IMR-90 (cell line): Measurements from ENCODE around the gene IGF2R. TPM values are rescaled to one million over a fixed set of nuclear protein-coding genes. Genes with fewer than 3 reads are reported as not detected.

ENCODE experiments used
- ATAC-seq: fragments of 200-7000 bp; cut with Tn5 transposase; 2 replicates; pipeline ENCODE4 v1.9.1; 2020; ENCODE audit warnings: low read depth, mild to moderate bottlenecking, moderate library complexity
- BruUV-seq: library from RNA; stranded (reverse); fragments of 400-500 nt; replicated peaks from 2 replicates; lab custom pipeline; 2021; lab: Mats Ljungman, UMichigan
- CTCF ChIA-PET: fragments of 300-600 bp; formaldehyde crosslinking; extraction: SDS; loops from one replicate; lab custom pipeline; 2021; ENCODE audit warnings: antibody characterized with exemption; lab: Yijun Ruan, JAX
- POLR2A ChIA-PET: fragments of 300-600 bp; sonication (Branson Sonifier 250); formaldehyde crosslinking; loops from one replicate; lab custom pipeline; 2022; ENCODE audit warnings: antibody characterized with exemption; ENCODE audit not compliant: unreplicated experiment; lab: Charles Lee
- DNase-seq: peaks from one replicate; pipeline ENCODE4 v3.0.0; 2013
- H2AFZ ChIP-seq: replicated peaks from 2 replicates; pipeline ENCODE3; 2013; ENCODE audit warnings: low read length, mild to moderate bottlenecking; ENCODE audit not compliant: poor library complexity
- H2AK5ac ChIP-seq: 2 replicates; pipeline ENCODE4 v1.6.1; 2013; ENCODE audit warnings: low read depth, low read length, inconsistent platforms
- H2AK9ac ChIP-seq: replicated peaks from 2 replicates; pipeline ENCODE3; 2013; ENCODE audit warnings: mild to moderate bottlenecking, low read depth, low read length, moderate library complexity; ENCODE audit not compliant: poor library complexity
- H2BK120ac ChIP-seq: 2 replicates; pipeline ENCODE4 v1.6.1; 2013; ENCODE audit warnings: low read depth, low read length, inconsistent platforms
- H2BK15ac ChIP-seq: 3 replicates; pipeline ENCODE4 v1.6.1; 2013; ENCODE audit warnings: low read depth, low read length, inconsistent platforms
- H2BK20ac ChIP-seq: 2 replicates; pipeline ENCODE4 v1.6.1; 2013; ENCODE audit warnings: low read depth, mild to moderate bottlenecking, inconsistent platforms, low read length, moderate library complexity
- H2BK5ac ChIP-seq: 2 replicates; pipeline ENCODE4 v1.6.1; 2013; ENCODE audit warnings: mild to moderate bottlenecking, low read depth, low read length, inconsistent platforms; ENCODE audit not compliant: poor library complexity, severe bottlenecking
- H3K14ac ChIP-seq: replicated peaks from 2 replicates; pipeline ENCODE4 v1.6.1; 2013; ENCODE audit warnings: low read depth, low read length, inconsistent platforms
- H3K18ac ChIP-seq: 2 replicates; pipeline ENCODE4 v1.6.1; 2013; ENCODE audit warnings: low read depth, low read length, control low read depth
- H3K23ac ChIP-seq: 2 replicates; pipeline ENCODE4 v1.6.1; 2013; ENCODE audit warnings: low read depth, low read length, inconsistent platforms
- H3K27ac ChIP-seq: 2 replicates; pipeline ENCODE4 v1.5.1; 2013; ENCODE audit warnings: mild to moderate bottlenecking, control low read depth, low read length; ENCODE audit not compliant: insufficient read depth
- H3K27me3 ChIP-seq: 2 replicates; pipeline ENCODE4 v1.6.1; 2013; ENCODE audit warnings: low read length; ENCODE audit not compliant: control insufficient read depth, insufficient read depth
- H3K36me3 ChIP-seq: 2 replicates; pipeline ENCODE4 v1.6.1; 2013; ENCODE audit warnings: low read length, mixed read lengths; ENCODE audit not compliant: control insufficient read depth, insufficient read depth
- H3K4ac ChIP-seq: 2 replicates; pipeline ENCODE4 v1.6.1; 2013; ENCODE audit warnings: low read depth, low read length, inconsistent platforms
- H3K4me1 ChIP-seq: 2 replicates; pipeline ENCODE4 v1.6.1; 2013; ENCODE audit warnings: low read length, mixed read lengths; ENCODE audit not compliant: control insufficient read depth, insufficient read depth
- H3K4me2 ChIP-seq: 2 replicates; pipeline ENCODE4 v1.6.1; 2013; ENCODE audit warnings: low read depth, mild to moderate bottlenecking, control low read depth, low read length, moderate library complexity
- H3K4me3 ChIP-seq: 2 replicates; pipeline ENCODE4 v1.5.1; 2013; ENCODE audit warnings: low read depth, mild to moderate bottlenecking, control low read depth, low read length, moderate library complexity; ENCODE audit not compliant: insufficient read depth
- H3K56ac ChIP-seq: 2 replicates; pipeline ENCODE4 v1.6.1; 2013; ENCODE audit warnings: low read length, inconsistent platforms; ENCODE audit not compliant: insufficient read depth; ENCODE audit errors: extremely low read depth
- H3K79me1 ChIP-seq, 2 experiments: 2 replicates each; pipeline ENCODE4 v1.6.1; 2013; ENCODE audit warnings: low read length in 2 of 2, inconsistent platforms in 1 of 2, low read depth in 1 of 2
- H3K9ac ChIP-seq: 2 replicates; pipeline ENCODE4 v1.6.1; 2013; ENCODE audit warnings: low read depth, low read length, control low read depth
- H3K9me1 ChIP-seq: 2 replicates; pipeline ENCODE4 v1.6.1; 2013; ENCODE audit warnings: low read length, inconsistent platforms; ENCODE audit not compliant: insufficient read depth
- H3K9me3 ChIP-seq: 2 replicates; pipeline ENCODE4 v1.6.1; 2013; ENCODE audit warnings: low read length; ENCODE audit not compliant: control insufficient read depth, insufficient read depth
- H4K20me1 ChIP-seq: 2 replicates; pipeline ENCODE4 v1.6.1; 2013; ENCODE audit warnings: low read length, inconsistent platforms; ENCODE audit not compliant: insufficient read depth
- H4K5ac ChIP-seq: 2 replicates; pipeline ENCODE4 v1.6.1; 2013; ENCODE audit warnings: mild to moderate bottlenecking, low read depth, low read length, control low read depth
- H4K8ac ChIP-seq, 2 experiments: 2 replicates each; pipeline ENCODE4 v1.6.1; 2013; ENCODE audit warnings: low read depth in 2 of 2, low read length in 2 of 2, control low read depth in 1 of 2, inconsistent platforms in 1 of 2
- H4K91ac ChIP-seq: 2 replicates; pipeline ENCODE4 v1.6.1; 2013; ENCODE audit warnings: low read depth, low read length, inconsistent platforms; ENCODE audit not compliant: insufficient read depth
- BHLHE40 ChIP-seq: fragments of 150-350 bp; IDR thresholded peaks from 2 replicates; pipeline ENCODE4 v1.6.1; 2016; ENCODE audit warnings: mild to moderate bottlenecking, low read depth, low read length
- CEBPB ChIP-seq: IDR thresholded peaks from 2 replicates; pipeline ENCODE4 v1.6.1; 2012; ENCODE audit warnings: low read depth, low read length, improper control_type of control experiment
- FOS ChIP-seq: fragments of 150-350 bp; IDR thresholded peaks from 2 replicates; pipeline ENCODE4 v1.6.1; 2016; ENCODE audit warnings: low read depth, low read length
- MAFK ChIP-seq: IDR thresholded peaks from 2 replicates; pipeline ENCODE4 v1.6.1; 2012; ENCODE audit warnings: low read depth, low read length, improper control_type of control experiment
- MXI1 ChIP-seq: IDR thresholded peaks from 2 replicates; pipeline ENCODE4 v1.6.1; 2012; ENCODE audit warnings: low read depth, mild to moderate bottlenecking, low read length, moderate library complexity, borderline replicate concordance
- NFE2L2 ChIP-seq: fragments of 150-350 bp; IDR thresholded peaks from 2 replicates; pipeline ENCODE4 v1.6.1; 2016; ENCODE audit warnings: low read depth, mild to moderate bottlenecking, low read length
- POLR2A ChIP-seq: IDR thresholded peaks from 2 replicates; pipeline ENCODE4 v1.6.1; 2012; ENCODE audit warnings: mild to moderate bottlenecking, low read depth, low read length
- RAD21 ChIP-seq: IDR thresholded peaks from 2 replicates; pipeline ENCODE4 v1.6.1; 2012; ENCODE audit warnings: low read length, improper control_type of control experiment
- RCOR1 ChIP-seq: IDR thresholded peaks from 2 replicates; pipeline ENCODE4 v1.6.1; 2012; ENCODE audit warnings: mild to moderate bottlenecking, low read length, improper control_type of control experiment; ENCODE audit not compliant: insufficient replicate concordance
- RFX5 ChIP-seq: IDR thresholded peaks from 2 replicates; pipeline ENCODE4 v1.8.0; 2012; ENCODE audit warnings: low read depth, mild to moderate bottlenecking, low read length, moderate library complexity
- SMC3 ChIP-seq: fragments of 150-350 bp; IDR thresholded peaks from 2 replicates; pipeline ENCODE4 v1.6.1; 2016; ENCODE audit warnings: low read depth, mild to moderate bottlenecking, antibody characterized with exemption, low read length, moderate library complexity
- WGBS, 2 experiments: methylation state at CpG; one replicate each; pipeline versions ENCODE4 v1.1.5 to v1.1.7; 2013; ENCODE audit warnings: missing lambda C conversion rate in 2 of 2; ENCODE audit not compliant: insufficient read length in 1 of 2; ENCODE audit errors: extremely low coverage in 2 of 2; 5-methylcytosine and 5-hydroxymethylcytosine counted together
- dilution Hi-C: fragments of 300-500 bp; cut with HindIII; formaldehyde crosslinking; loops from one replicate; pipeline ENCODE4 v1.14.3; 2018; ENCODE audit warnings: low sequenced_read_pairs; ENCODE audit not compliant: unreplicated experiment
- in situ Hi-C: fragments of 300-500 bp; cut with MboI; formaldehyde crosslinking; loops from 3 replicates; pipeline ENCODE4 v1.14.3; 2019; ENCODE audit warnings: low sequenced_read_pairs, inconsistent platforms, mixed read lengths
- intact Hi-C: fragments of 100-400 bp; cut with micrococcal nuclease; formaldehyde crosslinking; loops from 2 replicates; pipeline ENCODE4 v1.10.0; 2022
- polyA plus RNA-seq, 3 experiments: library from polyadenylated mRNA; depleted of rRNA; stranded (reverse); fragments of >200 nt; gene quantifications; 2 replicates each; pipeline ENCODE4 v1.2.3, GENCODE V29; 2012; ENCODE audit warnings: low replicate concordance in 1 of 3
- total RNA-seq: library from RNA; depleted of rRNA; stranded (reverse); fragments of >200 nt; gene quantifications from 2 replicates; pipeline ENCODE4 v1.2.3, GENCODE V29; 2012
- TF ChIP-seq, protein P1 (sequence below): conservative IDR thresholded peaks from 2 replicates; pipeline ENCODE4 v1.5.1; 2012; ENCODE audit warnings: mild to moderate bottlenecking, low read depth, low read length, improper control_type of control experiment
- TF ChIP-seq, protein P2 (sequence below): fragments of 150-350 bp; IDR thresholded peaks from 2 replicates; pipeline ENCODE4 v1.6.1; 2017; ENCODE audit warnings: mild to moderate bottlenecking, antibody characterized with exemption, low read length, low read depth
- TF ChIP-seq, protein P3 (sequence below): fragments of 150-350 bp; IDR thresholded peaks from 2 replicates; pipeline ENCODE4 v1.6.1; 2016; ENCODE audit warnings: low read depth, mild to moderate bottlenecking, low read length, moderate library complexity, borderline replicate concordance

The IGF2R gene
- total and polyA plus RNA-seq, 2 of the 4 experiments (the other 2 are of a cell fraction) = 33.2 to 41.4 TPM

DNA sequence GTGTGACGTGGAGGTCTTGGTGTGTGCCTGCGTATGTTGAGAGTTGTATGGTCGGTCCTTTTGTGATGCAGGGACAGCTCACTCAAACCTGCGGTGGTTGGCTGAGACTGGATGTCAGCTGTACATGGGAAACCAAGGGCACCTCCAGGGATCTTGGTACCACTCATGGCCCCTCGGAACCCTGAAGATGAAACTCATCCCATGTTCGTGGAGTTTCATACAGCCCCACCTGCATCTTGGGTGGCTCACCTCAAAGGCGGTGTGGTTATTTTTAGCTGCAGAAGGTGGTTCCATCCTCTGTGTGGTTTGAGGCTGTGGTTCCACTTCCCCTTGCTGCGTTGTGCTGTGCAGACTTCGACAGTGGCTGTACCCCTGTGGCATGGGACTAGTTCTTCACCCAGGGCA is 100.2 kb downstream of the IGF2R start:
- H3K9me1 ChIP-seq = no peaks in the 10 kb centered on the region
- peaks cover 74% of the 10 kb centered on the region for H3K36me3 ChIP-seq
- in situ Hi-C loops = no loop called here
- H3K4me1 ChIP-seq = no peaks in the 10 kb centered on the region
- H3K4me2 ChIP-seq = no peak overlapping the region
- H2BK120ac ChIP-seq = no peak overlapping the region
- H4K20me1 ChIP-seq = no peaks in the 10 kb centered on the region
- no peak overlapping the region for H3K4ac ChIP-seq
- no peak overlapping the region for H2AK9ac ChIP-seq
- DNase-seq (no peak), ATAC-seq (no peak)
- H3K18ac ChIP-seq = no peak overlapping the region
- 100% methylated on average over 1 of the region's 9 CpGs; no CpG with 5 or more reads in 1 of the 2 experiments for WGBS, 2 experiments
- no peak overlapping the region for H3K23ac ChIP-seq
- no peaks in the 10 kb centered on the region for H3K27me3 ChIP-seq
- ChIA-PET POLR2A (no interaction called here), CTCF (no interaction called here)
- no peak overlapping the region for H3K9ac ChIP-seq
- no peak overlapping the region for H4K8ac ChIP-seq
- H2BK20ac ChIP-seq = no peak overlapping the region
- no peak overlapping the region for H2BK15ac ChIP-seq
- intact Hi-C loops = no loop called here
- H3K9me3 ChIP-seq = no peaks in the 10 kb centered on the region
- dilution Hi-C loops = no loop called here
- no peak overlapping the region for H3K14ac ChIP-seq
- H2BK5ac ChIP-seq = no peak overlapping the region
- H2AK5ac ChIP-seq = no peak overlapping the region
- H3K27ac ChIP-seq = no peak overlapping the region
- H3K4me3 ChIP-seq = no peak overlapping the region
- H3K79me1 ChIP-seq = no peaks in the 10 kb centered on the region; a peak in 1 of 4 replicates
- no TSS peak for BruUV-seq
- H3K56ac ChIP-seq = no peak overlapping the region
- H2AFZ ChIP-seq = no peak overlapping the region
- no peak overlapping the region for H4K91ac ChIP-seq
- no peak overlapping the region for H4K5ac ChIP-seq
- TF ChIP-seq FOS (no peak), POLR2A (no peak), RCOR1 (no peak), SMC3 (no peak), BHLHE40 (no peak), MXI1 (no peak), RAD21 (no peak), NFE2L2 (no peak), MAFK (no peak), CEBPB (no peak), RFX5 (no peak)
- TF ChIP-seq, protein P1, sequence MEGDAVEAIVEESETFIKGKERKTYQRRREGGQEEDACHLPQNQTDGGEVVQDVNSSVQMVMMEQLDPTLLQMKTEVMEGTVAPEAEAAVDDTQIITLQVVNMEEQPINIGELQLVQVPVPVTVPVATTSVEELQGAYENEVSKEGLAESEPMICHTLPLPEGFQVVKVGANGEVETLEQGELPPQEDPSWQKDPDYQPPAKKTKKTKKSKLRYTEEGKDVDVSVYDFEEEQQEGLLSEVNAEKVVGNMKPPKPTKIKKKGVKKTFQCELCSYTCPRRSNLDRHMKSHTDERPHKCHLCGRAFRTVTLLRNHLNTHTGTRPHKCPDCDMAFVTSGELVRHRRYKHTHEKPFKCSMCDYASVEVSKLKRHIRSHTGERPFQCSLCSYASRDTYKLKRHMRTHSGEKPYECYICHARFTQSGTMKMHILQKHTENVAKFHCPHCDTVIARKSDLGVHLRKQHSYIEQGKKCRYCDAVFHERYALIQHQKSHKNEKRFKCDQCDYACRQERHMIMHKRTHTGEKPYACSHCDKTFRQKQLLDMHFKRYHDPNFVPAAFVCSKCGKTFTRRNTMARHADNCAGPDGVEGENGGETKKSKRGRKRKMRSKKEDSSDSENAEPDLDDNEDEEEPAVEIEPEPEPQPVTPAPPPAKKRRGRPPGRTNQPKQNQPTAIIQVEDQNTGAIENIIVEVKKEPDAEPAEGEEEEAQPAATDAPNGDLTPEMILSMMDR = no peak
- TF ChIP-seq, protein P2, sequence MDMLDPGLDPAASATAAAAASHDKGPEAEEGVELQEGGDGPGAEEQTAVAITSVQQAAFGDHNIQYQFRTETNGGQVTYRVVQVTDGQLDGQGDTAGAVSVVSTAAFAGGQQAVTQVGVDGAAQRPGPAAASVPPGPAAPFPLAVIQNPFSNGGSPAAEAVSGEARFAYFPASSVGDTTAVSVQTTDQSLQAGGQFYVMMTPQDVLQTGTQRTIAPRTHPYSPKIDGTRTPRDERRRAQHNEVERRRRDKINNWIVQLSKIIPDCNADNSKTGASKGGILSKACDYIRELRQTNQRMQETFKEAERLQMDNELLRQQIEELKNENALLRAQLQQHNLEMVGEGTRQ = no peak
- TF ChIP-seq, protein P3, sequence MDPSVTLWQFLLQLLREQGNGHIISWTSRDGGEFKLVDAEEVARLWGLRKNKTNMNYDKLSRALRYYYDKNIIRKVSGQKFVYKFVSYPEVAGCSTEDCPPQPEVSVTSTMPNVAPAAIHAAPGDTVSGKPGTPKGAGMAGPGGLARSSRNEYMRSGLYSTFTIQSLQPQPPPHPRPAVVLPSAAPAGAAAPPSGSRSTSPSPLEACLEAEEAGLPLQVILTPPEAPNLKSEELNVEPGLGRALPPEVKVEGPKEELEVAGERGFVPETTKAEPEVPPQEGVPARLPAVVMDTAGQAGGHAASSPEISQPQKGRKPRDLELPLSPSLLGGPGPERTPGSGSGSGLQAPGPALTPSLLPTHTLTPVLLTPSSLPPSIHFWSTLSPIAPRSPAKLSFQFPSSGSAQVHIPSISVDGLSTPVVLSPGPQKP = no peak
